ENCODE measurements around the gene CCDC9B.
A peak's percentile ranks its signal among the peaks of the same experiment; 100 is the strongest.

DNA sequence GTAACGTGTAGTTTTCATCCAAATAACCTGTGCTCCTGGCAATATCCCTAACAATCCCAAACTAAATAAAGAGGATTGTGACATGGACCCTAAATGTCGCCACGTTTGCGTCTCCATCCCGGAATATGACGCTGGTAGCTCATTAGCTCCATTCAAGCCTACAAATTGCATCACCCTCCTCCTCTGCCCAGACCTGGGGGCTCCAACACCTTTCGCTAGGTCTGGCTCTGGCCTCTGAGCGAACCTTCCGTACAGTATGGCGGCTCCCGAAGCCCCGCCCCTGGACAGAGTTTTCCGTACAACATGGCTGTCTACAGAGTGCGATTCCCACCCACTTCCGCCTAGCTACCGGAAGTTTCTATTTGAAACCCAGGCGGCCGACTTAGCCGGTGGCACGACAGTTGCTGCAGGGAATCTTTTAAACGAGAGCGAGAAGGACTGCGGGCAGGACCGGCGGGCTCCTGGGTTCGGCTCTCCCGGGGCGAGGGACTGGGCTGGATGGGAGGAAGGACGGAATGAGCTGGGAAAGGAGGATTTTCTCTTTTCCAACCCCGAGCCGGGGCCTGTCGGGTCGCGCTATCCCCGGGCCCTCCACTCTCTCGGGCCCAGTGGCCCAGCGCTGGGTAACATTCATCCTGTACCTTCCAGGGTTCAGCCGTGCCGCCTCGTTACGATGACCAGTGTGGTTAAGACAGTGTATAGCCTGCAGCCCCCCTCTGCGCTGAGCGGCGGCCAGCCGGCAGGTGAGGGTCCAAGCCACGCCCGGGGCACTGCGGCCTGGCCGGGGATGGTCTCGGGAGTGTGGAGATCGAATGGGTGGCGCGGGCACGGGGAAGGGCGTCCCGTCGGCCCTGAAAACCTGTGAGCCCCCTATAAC lies 42.1 kb upstream of the CCDC9B start, which contains the start of gene KNSTRN:
- peak in 1 of 4 experiments; percentile 11 for TF ChIP-seq CTCF (IDR thresholded peaks at IDR 0.05)
- peak in 1 of 2 donors; percentile 28 for TF ChIP-seq POLR2A (IDR thresholded peaks at IDR 0.05)

Data from uterus (tissue), 2 donors.